Measurements from ENCODE around the gene GPR141.

- no peak for TF ChIP-seq CTCF (IDR thresholded peaks at IDR 0.05)
- no peak for TF ChIP-seq POLR2A (IDR thresholded peaks at IDR 0.05)
Observed at GRCh38 chr7:37751096-37751495, 67.5 kb downstream of the GPR141 start.
